GM23248 (cell line): Measurements from ENCODE around the gene GCSH. TPM values are rescaled to one million over a fixed set of nuclear protein-coding genes. Genes with fewer than 3 reads are reported as not detected.

Experiments used
- DNase-seq: peaks from one replicate; pipeline ENCODE4 v3.0.0-alpha.2; 2015
- H2AFZ ChIP-seq: fragments of 200-600 bp; sonication (generic); 2 replicates; pipeline ENCODE4 v1.6.1; 2016; ENCODE audit warnings: antibody characterized with exemption
- H3F3A ChIP-seq: fragments of 200-600 bp; sonication (generic); 2 replicates; pipeline ENCODE4 v1.6.1; 2016; ENCODE audit warnings: mild to moderate bottlenecking, antibody characterized with exemption, mixed run types; ENCODE audit not compliant: insufficient read depth
- H3K27ac ChIP-seq: fragments of 200-600 bp; sonication (generic); 2 replicates; pipeline ENCODE4 v1.5.1; 2016; ENCODE audit warnings: mild to moderate bottlenecking
- H3K27me3 ChIP-seq: fragments of 200-600 bp; sonication (generic); replicated peaks from 2 replicates; pipeline ENCODE4 v1.6.1; 2016; ENCODE audit warnings: mild to moderate bottlenecking; ENCODE audit not compliant: insufficient read depth
- H3K36me3 ChIP-seq: fragments of 200-600 bp; sonication (generic); 2 replicates; pipeline ENCODE4 v1.6.1; 2016; ENCODE audit warnings: low read depth, mild to moderate bottlenecking
- H3K4me1 ChIP-seq: fragments of 200-600 bp; sonication (generic); 2 replicates; pipeline ENCODE4 v1.6.1; 2016; ENCODE audit warnings: mild to moderate bottlenecking; ENCODE audit not compliant: insufficient read depth
- H3K4me2 ChIP-seq: fragments of 200-600 bp; sonication (generic); one replicate; pipeline ENCODE4 v1.6.1; 2016; ENCODE audit warnings: mild to moderate bottlenecking; ENCODE audit not compliant: unreplicated experiment
- H3K4me3 ChIP-seq: fragments of 200-600 bp; sonication (generic); 2 replicates; pipeline ENCODE4 v1.5.1; 2016; ENCODE audit warnings: mild to moderate bottlenecking
- H3K79me2 ChIP-seq: fragments of 200-600 bp; sonication (generic); 2 replicates; pipeline ENCODE4 v1.6.1; 2016; ENCODE audit warnings: mild to moderate bottlenecking; ENCODE audit not compliant: insufficient read depth
- H3K9ac ChIP-seq: fragments of 200-600 bp; sonication (generic); 2 replicates; pipeline ENCODE4 v1.6.1; 2016; ENCODE audit warnings: mild to moderate bottlenecking
- H3K9me2 ChIP-seq: fragments of 200-600 bp; sonication (generic); 2 replicates; pipeline ENCODE4 v1.6.1; 2016; ENCODE audit warnings: mixed run types, mild to moderate bottlenecking, moderate library complexity; ENCODE audit not compliant: insufficient read depth
- H3K9me3 ChIP-seq: fragments of 200-600 bp; sonication (generic); one replicate; pipeline ENCODE4 v1.6.1; 2017; ENCODE audit warnings: low read depth
- H4K20me1 ChIP-seq: fragments of 200-600 bp; sonication (generic); 2 replicates; pipeline ENCODE4 v1.6.0; 2016; ENCODE audit not compliant: insufficient read depth
- EZH2 ChIP-seq: fragments of 200-600 bp; sonication (generic); IDR thresholded peaks from 2 replicates; pipeline ENCODE4 v1.6.1; 2018; ENCODE audit warnings: antibody characterized with exemption, mild to moderate bottlenecking; ENCODE audit not compliant: insufficient read depth, poor library complexity, severe bottlenecking
- EZH2phosphoT487 ChIP-seq: fragments of 200-600 bp; sonication (generic); IDR thresholded peaks from 2 replicates; pipeline ENCODE4 v1.6.1; 2018; ENCODE audit warnings: antibody characterized with exemption, moderate library complexity, mild to moderate bottlenecking, low read depth; ENCODE audit not compliant: insufficient read depth
- WGBS, 2 experiments: methylation state at CpG; one replicate each; pipeline ENCODE4 v1.1.6; 2015 to 2017; ENCODE audit warnings: low lambda C conversion rate in 2 of 2, low coverage in 1 of 2; ENCODE audit errors: missing lambda C conversion rate in 2 of 2; 5-methylcytosine and 5-hydroxymethylcytosine counted together
- in situ Hi-C: fragments of 300-500 bp; cut with MboI; formaldehyde crosslinking; loops from 2 replicates; pipeline ENCODE4 v1.15.0; 2020
- polyA plus RNA-seq: library from polyadenylated mRNA; unstranded; fragments of >200 nt; fragmentation: Nextera tagmentation; extraction: Ambion mirVana; gene quantifications from 2 replicates; pipeline ENCODE4 v1.2.1, GENCODE V29; 2016
- small RNA-seq: library from RNA; depleted of rRNA; stranded (forward); fragments of <200 nt; gene quantifications from one replicate; pipeline ENCODE3, GENCODE V24; 2014; ENCODE audit warnings: low read depth, low replicate concordance
- total RNA-seq: library from RNA; depleted of rRNA; stranded (reverse); fragments of >200 nt; shearing (Covaris generic); gene quantifications from 2 replicates; pipeline ENCODE4 v1.2.3, GENCODE V29; 2014; rRNA removed

GCSH gene
- total and polyA plus RNA-seq, 2 experiments from 2014 or later = 26.3 to 57.0 TPM

DNA sequence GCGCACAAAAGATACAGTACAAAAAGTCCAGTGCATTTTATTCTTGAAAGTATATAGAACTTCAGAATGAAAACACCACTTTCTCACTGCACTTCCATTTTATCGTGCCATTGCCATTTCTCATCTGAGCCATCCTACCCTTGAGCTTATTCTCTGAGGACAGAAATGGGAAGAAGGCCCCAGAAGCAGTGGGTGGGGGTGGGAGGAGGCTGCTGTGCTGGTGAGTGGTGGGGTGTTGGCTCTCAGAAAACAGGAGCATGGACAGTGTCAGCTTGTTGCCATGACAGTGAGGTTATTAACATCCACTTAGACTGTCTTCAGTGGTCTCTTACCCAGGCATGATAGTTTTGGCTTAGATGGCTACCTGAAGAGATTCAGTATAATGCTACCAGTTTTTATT, 56.1 kb downstream of the GCSH start:
- in situ Hi-C loops = loop anchor here (25.0 kb wide), 1 partner anchor 697 kb away; no protein-coding TSS in a partner anchor
- Histone ChIP-seq H3K4me1 (peaks cover 10% of the 10 kb centered on the region; the same call in 1 of the 2 replicates), H3K79me2 (peaks cover 49% of the 10 kb centered on the region), H3K9ac (no peak overlapping the region), H3F3A (no peaks in the 10 kb centered on the region), H3K4me3 (no peak overlapping the region), H3K27me3 (no peaks in the 10 kb centered on the region), H3K9me3 (no peaks in the 10 kb centered on the region), H4K20me1 (no peaks in the 10 kb centered on the region), H2AFZ (no peak overlapping the region), H3K36me3 (peaks cover 27% of the 10 kb centered on the region; the same call in 1 of the 2 replicates), H3K27ac (no peak overlapping the region), H3K4me2 (no peak overlapping the region), H3K9me2 (no peaks in the 10 kb centered on the region)
- TF ChIP-seq EZH2 (no peak), EZH2phosphoT487 (no peak)
- 94 to 100% methylated on average over 2 of the region's 2 CpGs for WGBS, 2 experiments
- no peak for DNase-seq

DNA sequence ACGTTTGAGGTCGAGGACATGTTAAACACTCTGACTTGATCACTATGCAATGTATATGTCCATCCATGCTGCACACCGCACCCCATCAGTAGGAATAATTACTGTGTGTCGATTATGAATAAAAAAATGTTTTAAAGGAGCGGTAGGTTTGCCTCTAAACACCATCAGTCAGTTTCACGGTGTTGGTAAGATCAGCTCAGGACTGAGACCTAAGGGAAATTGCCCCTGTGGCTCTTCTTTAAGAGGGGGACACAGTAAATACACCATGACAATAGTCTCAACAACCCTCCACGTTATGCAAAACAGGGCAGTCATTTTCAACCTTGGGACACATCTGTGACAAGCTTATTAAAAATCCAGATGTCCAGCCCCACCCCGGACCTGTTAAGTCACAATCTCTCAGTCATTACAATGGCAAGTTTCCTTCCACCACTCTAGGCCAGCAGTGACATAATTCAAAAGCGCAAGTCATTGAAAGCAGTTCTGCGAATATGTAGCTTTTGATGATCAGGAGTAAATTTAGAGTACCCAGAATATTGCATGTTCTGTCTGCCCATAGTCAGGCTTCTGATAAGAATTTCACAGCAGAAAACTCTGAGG, 59.3 kb downstream of the GCSH start:
- Histone ChIP-seq H3K4me1 (peaks cover 10% of the 10 kb centered on the region; the same call in 1 of the 2 replicates), H3K36me3 (0 out of 2 replicates have a peak, but pooled peaks cover 7% of the 10 kb centered on the region), H3K27ac (peak overlapping the region; percentile 54), H3K9me3 (no peaks in the 10 kb centered on the region), H3K4me3 (peak overlapping the region; percentile 78), H3K9me2 (no peaks in the 10 kb centered on the region), H3K27me3 (no peaks in the 10 kb centered on the region), H2AFZ (peak overlapping the region; percentile 78), H3F3A (no peaks in the 10 kb centered on the region), H3K9ac (peak overlapping the region; percentile 82), H3K79me2 (peaks cover 49% of the 10 kb centered on the region), H4K20me1 (no peaks in the 10 kb centered on the region), H3K4me2 (peak overlapping the region; percentile 82)
- peak; percentile 66 for DNase-seq
- TF ChIP-seq EZH2phosphoT487 (no peak), EZH2 (no peak)
- in situ Hi-C loops = loop anchor here (25.0 kb wide), 1 partner anchor 700 kb away; no protein-coding TSS in a partner anchor
- 4 to 8% methylated on average over 10 of the region's 10 CpGs for WGBS, 2 experiments

DNA sequence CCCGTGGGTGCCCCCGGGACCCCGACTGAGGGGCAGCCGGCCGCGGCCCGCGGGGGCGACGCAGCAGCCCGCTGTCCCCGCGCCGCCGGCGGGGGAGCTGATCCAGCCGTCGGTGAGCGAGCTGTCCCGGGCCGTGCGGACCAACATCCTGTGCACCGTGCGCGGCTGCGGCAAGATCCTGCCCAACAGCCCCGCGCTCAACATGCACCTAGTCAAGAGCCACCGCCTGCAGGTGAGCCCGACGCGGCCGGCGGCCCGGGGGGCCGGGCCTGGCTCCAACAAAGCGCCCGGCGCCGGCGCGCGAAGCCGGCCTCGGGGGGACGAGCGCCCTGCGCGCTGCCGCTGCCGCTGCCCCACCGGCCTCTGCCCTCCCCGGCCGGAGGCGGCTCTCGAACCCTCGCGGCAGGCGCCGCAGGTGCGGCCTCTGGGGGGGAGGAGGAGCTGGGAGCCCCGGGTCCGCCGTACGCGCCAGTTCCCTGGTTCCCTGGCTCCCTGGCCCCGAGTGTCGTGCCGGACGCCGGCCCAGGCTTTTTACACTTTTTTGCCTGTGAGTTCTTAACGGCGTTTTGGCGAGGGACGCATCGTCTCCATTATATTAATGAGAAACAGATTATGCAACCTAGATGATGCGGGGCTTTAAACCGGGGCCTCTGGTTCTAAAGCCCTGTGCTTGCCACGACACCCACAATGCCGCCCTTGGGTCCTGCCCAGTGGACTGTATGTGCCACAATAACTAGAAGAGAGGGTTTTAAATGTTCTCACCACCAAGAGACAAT, 60.0 kb downstream of the GCSH start:
- Histone ChIP-seq H3F3A (0 out of 2 replicates have a peak, but pooled peaks cover 3% of the 10 kb centered on the region), H3K4me1 (peaks cover 10% of the 10 kb centered on the region; the same call in 1 of the 2 replicates), H3K4me3 (peak overlapping the region; percentile 78), H3K4me2 (peak overlapping the region; percentile 82), H3K9ac (peak overlapping the region; percentile 82), H3K9me3 (no peaks in the 10 kb centered on the region), H3K9me2 (no peaks in the 10 kb centered on the region), H3K27me3 (no peaks in the 10 kb centered on the region), H3K36me3 (0 out of 2 replicates have a peak, but pooled peaks cover 3% of the 10 kb centered on the region), H3K79me2 (peaks cover 44% of the 10 kb centered on the region), H2AFZ (peak overlapping the region; percentile 78), H3K27ac (peak overlapping the region; percentile 54), H4K20me1 (no peaks in the 10 kb centered on the region)
- TF ChIP-seq EZH2phosphoT487 = no peak
- no peak for TF ChIP-seq EZH2
- WGBS, 2 experiments = 1 to 2% methylated on average over 47 to 50 of the region's 80 CpGs
- in situ Hi-C loops = loop anchor here (25.0 kb wide), 1 partner anchor 701 kb away; no protein-coding TSS in a partner anchor
- peak; percentile 69 for DNase-seq

DNA sequence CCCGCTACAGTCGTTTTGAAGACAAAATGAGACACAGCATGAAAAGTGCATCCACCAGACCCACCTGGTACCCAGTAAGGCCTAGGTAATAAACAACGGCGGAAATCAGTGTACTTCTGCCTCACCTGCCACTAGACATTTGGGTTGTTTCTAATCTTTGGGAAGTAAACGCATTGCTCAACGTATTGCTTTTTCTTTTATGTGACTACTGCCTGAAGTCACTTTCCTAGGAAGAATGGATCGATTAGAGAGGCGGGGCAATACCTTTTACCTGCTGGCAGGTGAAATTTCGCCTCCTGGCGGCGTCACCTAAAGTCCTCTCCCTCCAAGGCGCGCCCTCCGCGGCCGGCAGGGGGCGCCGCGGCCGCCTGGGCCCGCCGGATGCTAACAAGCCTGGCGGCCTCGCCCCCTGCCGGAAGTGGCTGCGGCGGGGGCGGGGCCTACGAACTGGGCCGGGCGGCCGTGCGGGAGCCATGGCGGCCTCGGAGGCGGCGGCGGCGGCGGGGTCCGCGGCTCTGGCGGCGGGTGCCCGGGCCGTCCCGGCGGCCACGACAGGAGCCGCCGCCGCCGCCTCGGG, 60.7 kb downstream of the GCSH start, which contains the start of gene ATMIN:
Gene ATMIN (plus strand): TSS at position 445 of the 577 bp plus-strand sequence. CDS start 29 bp downstream, at position 474.
- Histone ChIP-seq H4K20me1 (no peaks in the 10 kb centered on the region), H3K4me3 (peak within 1 kb of the TSS; percentile 78), H3K27me3 (no peaks in the 10 kb centered on the region), H2AFZ (peak within 1 kb of the TSS; percentile 78), H3K9ac (peak within 1 kb of the TSS; percentile 82), H3K9me2 (no peaks in the 10 kb centered on the region), H3K36me3 (no peaks in the 10 kb centered on the region), H3K4me1 (peaks cover 10% of the 10 kb centered on the region; the same call in 1 of the 2 replicates), H3K27ac (peak within 1 kb of the TSS; percentile 54), H3K4me2 (peak within 1 kb of the TSS; percentile 82), H3K79me2 (peaks cover 43% of the 10 kb centered on the region), H3F3A (0 out of 2 replicates have a peak, but pooled peaks cover 4% of the 10 kb centered on the region), H3K9me3 (no peaks in the 10 kb centered on the region)
- TF ChIP-seq EZH2phosphoT487 (no peak), EZH2 (no peak)
- in situ Hi-C loops = loop anchor here (25.0 kb wide), 1 partner anchor 702 kb away; no protein-coding TSS in a partner anchor
- 3 to 4% methylated on average over 27 to 39 of the region's 54 CpGs for WGBS, 2 experiments
- DNase-seq = peak; percentile 96

Small RNA genes lying within 50 kb of the gene (small RNA-seq; reads per million reads assigned to genes)
- gene AC092718.3 (not detected), gene RNU6-1191P (not detected)

Other genes starting within 250 kb of the GCSH start
- gene CMC2, start 89.5 kb downstream of the GCSH start, total RNA-seq = 49.4 and 64.4 TPM in 2 replicates
- gene CMC2, start 89.5 kb downstream of the GCSH start, polyA plus RNA-seq = 117 and 126 TPM in 2 replicates
- gene CENPN, start 89.2 kb downstream of the GCSH start, total RNA-seq = 28.3 and 29.2 TPM in 2 replicates
- 29.0 and 33.7 TPM in 2 replicates for gene CENPN, start 89.2 kb downstream of the GCSH start, polyA plus RNA-seq
- 41.7 and 44.4 TPM in 2 replicates for gene ATMIN, start 60.6 kb downstream of the GCSH start, total RNA-seq
- gene ATMIN, start 60.6 kb downstream of the GCSH start, polyA plus RNA-seq = 9.8 and 13.2 TPM in 2 replicates
- 1.3 TPM in 1 of 2 replicates, not detected in the other for gene C16orf46, start 19.2 kb downstream of the GCSH start, total RNA-seq
- 0.16 and 0.79 TPM in 2 replicates for gene C16orf46, start 19.2 kb downstream of the GCSH start, polyA plus RNA-seq
- not detected in 2 replicates for gene BCO1, start 142.3 kb upstream of the GCSH start, total RNA-seq
- gene BCO1, start 142.3 kb upstream of the GCSH start, polyA plus RNA-seq = not detected in 2 replicates
- 5.7 and 5.8 TPM in 2 replicates for gene GAN, start 218.6 kb upstream of the GCSH start, total RNA-seq
- gene GAN, start 218.6 kb upstream of the GCSH start, polyA plus RNA-seq = 1.6 and 2.1 TPM in 2 replicates